Pericardium fibroblast (primary cell): ENCODE measurements around the gene CLCA4. TPM values are rescaled to one million over a fixed set of nuclear protein-coding genes. Genes with fewer than 3 reads are reported as not detected.

ENCODE experiments used
- total RNA-seq: library from RNA; depleted of rRNA; stranded (reverse); fragments of >200 nt; gene quantifications from 2 replicates; pipeline ENCODE4 v1.2.3, GENCODE V29; 2015

The CLCA4 gene
- not detected in 2 replicates for total RNA-seq

GRCh38 chr1:86546787-86547221 is at the start of gene CLCA4:
Gene CLCA4 (plus strand): TSS chr1:86547078. CDS start chr1:86547120, 42 bp downstream.

Other genes with a start within 250 kb of the CLCA4 start
- gene ODF2L, start 150.8 kb upstream of the CLCA4 start, total RNA-seq, result 17.9 and 45.2 TPM in 2 replicates
- 0.09 TPM in 1 of 2 replicates, not detected in the other for gene CLCA2, start 122.9 kb upstream of the CLCA4 start, total RNA-seq
- not detected in 2 replicates for gene CLCA1, start 78.2 kb upstream of the CLCA4 start, total RNA-seq
- 48.0 and 58.5 TPM in 2 replicates for gene SH3GLB1, start 157.5 kb downstream of the CLCA4 start, total RNA-seq